Uterus (tissue), 4 donors: ENCODE data around the gene RPS6KA2. TPM values are rescaled to one million over a fixed set of nuclear protein-coding genes. Genes with fewer than 3 reads are reported as not detected.

Source experiments
- DNase-seq, 2 donors: peaks; one replicate each; pipeline ENCODE4 v3.0.0-alpha.2; 2019 to 2020
- H3K27ac ChIP-seq, 2 donors: fragments of 200-600 bp; sonication (generic); 1 replicate in 1 of 2; 2 replicates in 1 of 2; pipeline ENCODE4 v1.5.1; 2016 to 2018
- H3K27me3 ChIP-seq, 2 donors: fragments of 200-600 bp; sonication (generic); one replicate each; pipeline ENCODE4 v1.5.1; 2018 to 2019; ENCODE audit warnings: control low read depth in 1 of 2
- H3K36me3 ChIP-seq, 2 donors: fragments of 200-600 bp; sonication (generic); one replicate each; pipeline ENCODE4 v1.5.1; 2019; ENCODE audit warnings: control low read depth in 1 of 2
- H3K4me1 ChIP-seq, 2 donors: fragments of 200-600 bp; sonication (generic); one replicate each; pipeline ENCODE4 v1.5.1; 2018 to 2019; ENCODE audit warnings: control low read depth in 1 of 2
- H3K4me3 ChIP-seq, 2 donors: fragments of 200-600 bp; sonication (generic); 1 replicate in 1 of 2; 2 replicates in 1 of 2; pipeline ENCODE4 v1.5.1; 2018 to 2019; ENCODE audit warnings: mild to moderate bottlenecking in 1 of 2
- H3K9me3 ChIP-seq, 2 donors: fragments of 200-600 bp; sonication (generic); one replicate each; pipeline ENCODE4 v1.5.1; 2019; ENCODE audit warnings: control low read depth in 1 of 2
- CTCF ChIP-seq, 4 experiments: fragments of 200-600 bp in 2 of 4; fragments of 450-650 bp in 2 of 4; sonication (generic) in 2 of 4; IDR thresholded peaks; one replicate each; pipeline ENCODE4 v1.5.1; 2016 to 2019; ENCODE audit warnings: antibody characterized with exemption in 4 of 4, mild to moderate bottlenecking in 2 of 4, moderate library complexity in 1 of 4
- POLR2A ChIP-seq, 2 donors: fragments of 450-650 bp; IDR thresholded peaks; one replicate each; pipeline ENCODE4 v1.6.1; 2016; ENCODE audit warnings: antibody characterized with exemption in 2 of 2, mild to moderate bottlenecking in 1 of 2, moderate library complexity in 1 of 2
- intact Hi-C: fragments of 100-400 bp; cut with DNase I; formaldehyde crosslinking; loops from one replicate; pipeline ENCODE4 v1.15.1; 2023; ENCODE audit warnings: low total_unique reads
- total RNA-seq, 4 donors: library from RNA; depleted of rRNA in 3 of 4; stranded (reverse); fragments of >200 nt in 3 of 4; gene quantifications; one replicate each; pipeline versions ENCODE4 v1.1.0 to v1.2.4, GENCODE V29; 2014 to 2023
- donor health status: DM: yes; HTN: yes; CAD: no.

RPS6KA2 gene
- total RNA-seq, 4 donors from 2014 or later: 34.0 to 78.4 (median 55.8) TPM

GRCh38 chr6:166563805-166564204 lies 63.2 kb downstream of the RPS6KA2 start:
- no peak for DNase-seq
- Histone ChIP-seq H3K27ac (no peak overlapping the region), H3K27me3 (no peaks in the 10 kb centered on the region), H3K4me3 (no peak overlapping the region), H3K9me3 (no peaks in the 10 kb centered on the region), H3K4me1 (peaks cover 0 to 13% of the 10 kb centered on the region in 2 donors), H3K36me3 (no peaks in the 10 kb centered on the region)
- intact Hi-C loops: no loop called here
- no peak for TF ChIP-seq CTCF (IDR thresholded peaks at IDR 0.05)
- no peak for TF ChIP-seq POLR2A (IDR thresholded peaks at IDR 0.05)

GRCh38 chr6:166563200-166563599 lies 63.9 kb downstream of the RPS6KA2 start:
- no peaks in the 10 kb centered on the region for H3K27me3 ChIP-seq
- TF ChIP-seq POLR2A (IDR thresholded peaks at IDR 0.05) (no peak), CTCF (IDR thresholded peaks at IDR 0.05) (no peak)
- H3K36me3 ChIP-seq: no peaks in the 10 kb centered on the region
- H3K4me3 ChIP-seq: no peak overlapping the region
- intact Hi-C loops: no loop called here
- no peaks in the 10 kb centered on the region for H3K9me3 ChIP-seq
- peak overlapping the region in 1 of 2 donors; percentile 3 for H3K27ac ChIP-seq
- no peak for DNase-seq
- peaks cover 0 to 13% of the 10 kb centered on the region in 2 donors for H3K4me1 ChIP-seq

DNA sequence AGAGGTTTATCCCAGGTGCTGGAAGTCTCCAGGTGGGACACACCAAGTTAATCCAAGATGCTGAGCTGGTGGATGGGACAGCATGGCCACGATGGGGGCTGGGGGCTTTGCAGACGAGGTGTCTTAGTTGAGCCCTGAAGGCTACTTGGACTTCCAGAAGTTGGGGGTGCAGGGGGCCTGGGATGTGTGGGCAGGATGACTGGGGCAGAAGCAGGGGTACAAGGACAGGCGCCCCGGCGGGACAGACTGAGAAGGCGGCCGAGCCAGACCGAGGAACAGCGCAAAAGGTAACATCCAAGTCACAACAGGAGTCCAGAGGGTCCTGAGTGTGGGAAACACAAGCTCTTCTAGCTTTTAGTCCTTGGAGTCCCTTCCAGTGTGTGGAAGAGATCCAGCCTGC lies 64.3 kb downstream of the RPS6KA2 start:
- peak overlapping the region in 1 of 2 donors; percentile 54 for H3K27ac ChIP-seq
- H3K27me3 ChIP-seq: no peaks in the 10 kb centered on the region
- no peaks in the 10 kb centered on the region for H3K36me3 ChIP-seq
- TF ChIP-seq POLR2A (IDR thresholded peaks at IDR 0.05) (no peak), CTCF (IDR thresholded peaks at IDR 0.05) (no peak)
- no peak for DNase-seq
- no peaks in the 10 kb centered on the region for H3K9me3 ChIP-seq
- H3K4me1 ChIP-seq: peaks cover 0 to 13% of the 10 kb centered on the region in 2 donors
- intact Hi-C loops: no loop called here
- no peak overlapping the region for H3K4me3 ChIP-seq

- H3K4me3 ChIP-seq: no peak overlapping the region
- no peaks in the 10 kb centered on the region for H3K27me3 ChIP-seq
- H3K27ac ChIP-seq: peak overlapping the region; percentile 46 to 54
- peaks cover 0 to 13% of the 10 kb centered on the region in 2 donors for H3K4me1 ChIP-seq
- no peaks in the 10 kb centered on the region for H3K36me3 ChIP-seq
- TF ChIP-seq POLR2A (IDR thresholded peaks at IDR 0.05): no peak
- TF ChIP-seq CTCF (IDR thresholded peaks at IDR 0.05): no peak
- H3K9me3 ChIP-seq: no peaks in the 10 kb centered on the region
- DNase-seq: peak; percentile 50 to 77
- intact Hi-C loops: no loop called here
Measured at GRCh38 chr6:166561771-166562359, 65.2 kb downstream of the RPS6KA2 start.

DNA sequence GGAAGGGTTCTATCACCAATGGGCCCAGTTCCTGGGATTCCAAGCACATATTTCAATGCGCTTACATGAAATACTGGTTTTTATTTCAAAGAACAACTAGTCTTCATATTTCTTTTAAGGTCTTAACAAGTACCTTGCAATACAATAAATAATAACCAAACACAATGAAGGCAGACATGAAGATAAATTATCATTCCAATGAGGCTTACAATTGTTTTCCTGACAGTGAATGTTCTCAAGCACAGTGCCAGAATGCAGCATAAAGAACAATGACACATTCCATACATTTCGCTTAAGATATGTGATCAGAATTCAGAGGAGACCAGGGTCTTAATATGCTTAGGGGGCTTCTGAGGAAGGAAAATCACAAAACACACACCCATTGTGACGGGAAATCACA lies 66.8 kb downstream of the RPS6KA2 start:
- Histone ChIP-seq H3K27me3 (no peaks in the 10 kb centered on the region), H3K4me1 (peaks cover 0 to 6% of the 10 kb centered on the region in 2 donors), H3K9me3 (no peaks in the 10 kb centered on the region), H3K36me3 (no peaks in the 10 kb centered on the region), H3K4me3 (no peak overlapping the region), H3K27ac (no peak overlapping the region)
- no peak for DNase-seq
- no peak for TF ChIP-seq POLR2A (IDR thresholded peaks at IDR 0.05)
- no peak for TF ChIP-seq CTCF (IDR thresholded peaks at IDR 0.05)
- intact Hi-C loops: no loop called here
